ENCODE data around the gene RNF183.

RNF183 gene

DNA sequence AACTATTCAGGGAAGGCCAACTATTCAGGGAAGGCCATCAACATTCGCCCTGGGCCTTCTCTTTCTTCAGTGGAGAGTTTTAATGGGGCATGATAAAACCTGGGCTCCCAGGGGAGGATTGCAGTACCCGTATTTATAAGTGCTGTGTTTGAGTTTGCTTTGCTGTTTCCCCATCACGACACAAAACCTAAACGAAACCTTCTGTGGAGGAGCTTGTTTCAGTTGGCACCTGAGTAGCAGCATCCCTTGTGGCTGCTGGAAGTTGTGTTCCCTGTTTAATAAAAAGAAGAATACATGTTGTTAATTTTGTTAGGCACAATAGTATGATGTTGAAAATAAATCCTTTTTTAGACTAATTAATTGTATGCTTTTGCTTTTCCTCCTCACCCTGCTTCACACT lies 28.6 kb upstream of the RNF183 start:
- no peaks in the 10 kb centered on the region for H3K36me3 ChIP-seq (ENCODE audit: insufficient read depth, insufficient read length, low read length)
- no peak overlapping the region for H3K4me3 ChIP-seq (ENCODE audit: insufficient read length, low read depth)
- H3K9me3 ChIP-seq (ENCODE audit: insufficient read depth, low read length), result no peaks in the 10 kb centered on the region
- H3K27me3 ChIP-seq (ENCODE audit: insufficient read depth, insufficient read length), result no peaks in the 10 kb centered on the region
- DNase-seq (ENCODE audit: low read depth, low spot score), result no peak
- H3K9ac ChIP-seq (ENCODE audit: insufficient read length, low read depth), result no peak overlapping the region
- no peaks in the 10 kb centered on the region for H3K4me1 ChIP-seq (ENCODE audit: insufficient read depth, insufficient read length)
- no peak for TF ChIP-seq ZNF274 (IDR thresholded peaks at IDR 0.05; ENCODE audit: low read depth, low read length)
- TF ChIP-seq YY1 (IDR thresholded peaks at IDR 0.05; ENCODE audit: insufficient read depth, insufficient read length), result no peak
- no peak for TF ChIP-seq SUZ12 (IDR thresholded peaks at IDR 0.05; ENCODE audit: extremely low read depth, insufficient read depth, insufficient read length)

DNA sequence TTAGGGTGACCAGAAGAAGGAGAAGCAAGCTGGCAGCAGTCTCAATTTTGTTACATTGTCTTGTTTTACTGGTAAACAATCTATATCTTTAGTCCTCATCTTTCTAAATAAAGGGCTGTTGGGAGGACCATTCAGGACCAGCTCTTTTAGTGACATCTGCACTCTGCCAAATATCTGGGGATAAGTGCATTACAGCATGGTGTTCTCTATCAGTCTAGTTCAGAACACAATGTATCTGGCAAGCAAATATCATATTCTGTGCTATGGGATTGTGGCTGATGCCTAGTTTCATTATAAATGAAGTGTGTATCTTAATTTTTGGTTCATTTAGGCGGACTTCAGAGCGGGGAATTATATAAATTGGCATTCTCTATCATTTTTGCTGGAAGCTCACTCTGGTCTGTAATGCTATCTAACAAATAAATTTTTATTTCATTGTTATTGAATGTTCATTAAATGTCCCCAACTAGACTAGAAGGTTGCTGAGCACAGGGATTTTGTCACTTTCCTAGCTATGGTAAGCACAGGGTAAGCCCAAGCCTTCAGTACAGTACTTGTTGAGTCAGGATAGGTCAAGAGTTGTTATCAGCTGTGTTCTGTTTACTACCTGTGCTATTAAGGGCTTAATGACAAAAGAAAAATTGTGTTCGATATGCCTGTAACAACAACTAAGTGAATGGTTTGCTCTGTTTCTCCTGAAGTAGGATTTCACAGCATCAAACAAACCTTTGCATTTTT lies 25.0 kb upstream of the RNF183 start:
- TF ChIP-seq ZNF274 (IDR thresholded peaks at IDR 0.05; ENCODE audit: low read depth, low read length), result no peak
- no peak for TF ChIP-seq YY1 (IDR thresholded peaks at IDR 0.05; ENCODE audit: insufficient read depth, insufficient read length)
- no peak for TF ChIP-seq SUZ12 (IDR thresholded peaks at IDR 0.05; ENCODE audit: extremely low read depth, insufficient read depth, insufficient read length)
- H3K27me3 ChIP-seq (ENCODE audit: insufficient read depth, insufficient read length), result no peaks in the 10 kb centered on the region
- H3K9ac ChIP-seq (ENCODE audit: insufficient read length, low read depth), result no peak overlapping the region
- no peak for DNase-seq (ENCODE audit: low read depth, low spot score)
- no peaks in the 10 kb centered on the region for H3K36me3 ChIP-seq (ENCODE audit: insufficient read depth, insufficient read length, low read length)
- H3K4me3 ChIP-seq (ENCODE audit: insufficient read length, low read depth), result no peak overlapping the region
- no peaks in the 10 kb centered on the region for H3K9me3 ChIP-seq (ENCODE audit: insufficient read depth, low read length)
- H3K4me1 ChIP-seq (ENCODE audit: insufficient read depth, insufficient read length), result no peaks in the 10 kb centered on the region

DNA sequence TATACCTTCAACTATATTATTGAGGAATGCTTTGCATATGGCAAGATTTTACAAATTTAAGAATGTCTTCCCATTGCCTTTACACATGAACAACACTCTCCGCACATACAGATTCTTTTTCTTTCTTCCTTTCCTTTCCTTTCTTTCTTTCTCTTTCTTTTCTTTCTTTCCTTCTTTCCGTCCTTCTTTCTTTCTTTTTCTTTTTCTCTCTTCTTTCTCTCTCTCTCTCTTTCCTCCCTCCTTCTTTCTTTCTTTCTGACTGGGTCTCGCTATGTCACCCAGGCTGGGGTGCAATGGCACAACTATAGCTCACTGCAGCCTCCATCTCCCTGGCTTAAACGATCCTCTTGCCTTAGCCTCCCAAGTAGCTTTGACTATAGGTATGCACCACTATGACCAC lies 23.1 kb upstream of the RNF183 start:
- Histone ChIP-seq H3K27me3 (ENCODE audit: insufficient read depth, insufficient read length) (no peaks in the 10 kb centered on the region), H3K9me3 (ENCODE audit: insufficient read depth, low read length) (no peaks in the 10 kb centered on the region), H3K4me3 (ENCODE audit: insufficient read length, low read depth) (no peak overlapping the region), H3K36me3 (ENCODE audit: insufficient read depth, insufficient read length, low read length) (no peaks in the 10 kb centered on the region), H3K9ac (ENCODE audit: insufficient read length, low read depth) (no peak overlapping the region), H3K4me1 (ENCODE audit: insufficient read depth, insufficient read length) (no peaks in the 10 kb centered on the region)
- TF ChIP-seq SUZ12 (IDR thresholded peaks at IDR 0.05; ENCODE audit: extremely low read depth, insufficient read depth, insufficient read length), result no peak
- no peak for TF ChIP-seq ZNF274 (IDR thresholded peaks at IDR 0.05; ENCODE audit: low read depth, low read length)
- no peak for TF ChIP-seq YY1 (IDR thresholded peaks at IDR 0.05; ENCODE audit: insufficient read depth, insufficient read length)
- no peak for DNase-seq (ENCODE audit: low read depth, low spot score)

DNA sequence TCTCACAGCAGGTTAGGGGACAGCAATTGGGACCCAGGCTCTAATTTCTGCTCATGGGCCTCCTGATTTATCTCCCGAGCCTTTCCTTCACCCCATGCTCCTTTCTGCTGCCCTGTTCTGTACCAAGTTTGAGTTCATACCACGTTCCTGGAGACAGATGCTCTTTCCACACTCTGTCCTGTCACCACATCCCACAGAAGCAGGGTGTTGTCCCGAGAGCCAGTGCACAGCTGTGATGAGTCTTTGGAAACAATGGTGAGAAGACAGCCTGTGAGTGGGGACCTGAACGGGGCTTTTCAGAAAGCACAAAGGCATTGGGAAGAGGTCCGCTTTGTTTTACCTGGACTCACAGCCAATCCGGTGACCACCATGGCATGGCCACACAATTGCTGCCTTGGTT lies 19.5 kb upstream of the RNF183 start:
- H3K36me3 ChIP-seq (ENCODE audit: insufficient read depth, insufficient read length, low read length), result no peaks in the 10 kb centered on the region
- TF ChIP-seq ZNF274 (IDR thresholded peaks at IDR 0.05; ENCODE audit: low read depth, low read length), result no peak
- no peak for TF ChIP-seq SUZ12 (IDR thresholded peaks at IDR 0.05; ENCODE audit: extremely low read depth, insufficient read depth, insufficient read length)
- no peak for TF ChIP-seq YY1 (IDR thresholded peaks at IDR 0.05; ENCODE audit: insufficient read depth, insufficient read length)
- no peaks in the 10 kb centered on the region for H3K4me1 ChIP-seq (ENCODE audit: insufficient read depth, insufficient read length)
- no peaks in the 10 kb centered on the region for H3K27me3 ChIP-seq (ENCODE audit: insufficient read depth, insufficient read length)
- no peak overlapping the region for H3K9ac ChIP-seq (ENCODE audit: insufficient read length, low read depth)
- DNase-seq (ENCODE audit: low read depth, low spot score), result no peak
- no peaks in the 10 kb centered on the region for H3K9me3 ChIP-seq (ENCODE audit: insufficient read depth, low read length)
- H3K4me3 ChIP-seq (ENCODE audit: insufficient read length, low read depth), result no peak overlapping the region

- no peaks in the 10 kb centered on the region for H3K4me1 ChIP-seq (ENCODE audit: insufficient read depth, insufficient read length)
- no peaks in the 10 kb centered on the region for H3K27me3 ChIP-seq (ENCODE audit: insufficient read depth, insufficient read length)
- no peak overlapping the region for H3K4me3 ChIP-seq (ENCODE audit: insufficient read length, low read depth)
- no peak overlapping the region for H3K9ac ChIP-seq (ENCODE audit: insufficient read length, low read depth)
- no peak for DNase-seq (ENCODE audit: low read depth, low spot score)
- TF ChIP-seq SUZ12 (IDR thresholded peaks at IDR 0.05; ENCODE audit: extremely low read depth, insufficient read depth, insufficient read length) (no peak), ZNF274 (IDR thresholded peaks at IDR 0.05; ENCODE audit: low read depth, low read length) (no peak), YY1 (IDR thresholded peaks at IDR 0.05; ENCODE audit: insufficient read depth, insufficient read length) (no peak)
- H3K9me3 ChIP-seq (ENCODE audit: insufficient read depth, low read length), result no peaks in the 10 kb centered on the region
- H3K36me3 ChIP-seq (ENCODE audit: insufficient read depth, insufficient read length, low read length), result no peaks in the 10 kb centered on the region
These were observed 16.9 kb upstream of the RNF183 start for GRCh38 chr9:113320051-113320450.

GRCh38 chr9:113319054-113319453 lies 15.9 kb upstream of the RNF183 start:
- Histone ChIP-seq H3K9me3 (ENCODE audit: insufficient read depth, low read length) (no peaks in the 10 kb centered on the region), H3K9ac (ENCODE audit: insufficient read length, low read depth) (no peak overlapping the region), H3K36me3 (ENCODE audit: insufficient read depth, insufficient read length, low read length) (no peaks in the 10 kb centered on the region), H3K4me1 (ENCODE audit: insufficient read depth, insufficient read length) (no peaks in the 10 kb centered on the region), H3K27me3 (ENCODE audit: insufficient read depth, insufficient read length) (no peaks in the 10 kb centered on the region), H3K4me3 (ENCODE audit: insufficient read length, low read depth) (no peak overlapping the region)
- no peak for TF ChIP-seq SUZ12 (IDR thresholded peaks at IDR 0.05; ENCODE audit: extremely low read depth, insufficient read depth, insufficient read length)
- TF ChIP-seq ZNF274 (IDR thresholded peaks at IDR 0.05; ENCODE audit: low read depth, low read length), result no peak
- no peak for TF ChIP-seq YY1 (IDR thresholded peaks at IDR 0.05; ENCODE audit: insufficient read depth, insufficient read length)
- DNase-seq (ENCODE audit: low read depth, low spot score), result no peak

DNA sequence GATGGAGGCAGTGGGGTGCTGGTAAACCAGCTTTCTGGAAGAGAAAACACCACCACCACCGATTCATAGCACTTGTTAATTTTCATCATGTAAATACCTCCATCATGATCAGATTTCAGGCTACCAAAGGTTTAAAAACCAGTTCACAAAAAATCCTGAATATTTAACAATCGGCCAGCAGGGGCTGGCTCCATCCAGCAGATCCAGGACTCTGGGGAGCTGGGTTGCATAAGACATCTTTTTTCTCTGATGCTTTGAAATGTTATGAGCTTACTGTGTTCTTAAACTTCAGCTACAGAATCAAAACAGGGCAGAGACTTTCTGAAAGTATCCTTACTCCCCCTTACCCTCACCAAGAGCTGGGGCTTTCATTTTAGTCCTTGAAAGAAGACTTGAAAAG lies 14.6 kb upstream of the RNF183 start:
- Histone ChIP-seq H3K4me3 (ENCODE audit: insufficient read length, low read depth) (no peak overlapping the region), H3K9me3 (ENCODE audit: insufficient read depth, low read length) (no peaks in the 10 kb centered on the region), H3K27me3 (ENCODE audit: insufficient read depth, insufficient read length) (no peaks in the 10 kb centered on the region), H3K4me1 (ENCODE audit: insufficient read depth, insufficient read length) (no peaks in the 10 kb centered on the region), H3K36me3 (ENCODE audit: insufficient read depth, insufficient read length, low read length) (no peaks in the 10 kb centered on the region), H3K9ac (ENCODE audit: insufficient read length, low read depth) (no peak overlapping the region)
- DNase-seq (ENCODE audit: low read depth, low spot score), result no peak
- TF ChIP-seq ZNF274 (IDR thresholded peaks at IDR 0.05; ENCODE audit: low read depth, low read length), result no peak

Measured in NT2/D1 (cell line).